BJ (cell line): ENCODE measurements around the gene LATS2. TPM values are rescaled to one million over a fixed set of nuclear protein-coding genes. Genes with fewer than 3 reads are reported as not detected.

Experiments
- CTCF ChIA-PET: fragments of 350-600 bp; formaldehyde crosslinking; extraction: SDS; loops from one replicate; lab custom pipeline; 2021; ENCODE audit warnings: antibody characterized with exemption, inconsistent platforms; lab: Yijun Ruan, JAX
- POLR2A ChIA-PET: fragments of 300-600 bp; sonication (Branson Sonifier 250); formaldehyde crosslinking; extraction: SDS; loops from one replicate; lab custom pipeline; 2021; ENCODE audit warnings: antibody characterized with exemption; lab: Charles Lee
- DNase-seq: peaks from one replicate; pipeline ENCODE4 v3.0.0-alpha.2; 2011; ENCODE audit warnings: low read depth
- H3K27me3 ChIP-seq: 2 replicates; pipeline ENCODE4 v1.6.0; 2011; ENCODE audit warnings: low read length; ENCODE audit not compliant: control insufficient read depth, insufficient read depth
- H3K36me3 ChIP-seq: 2 replicates; pipeline ENCODE4 v1.5.1; 2011; ENCODE audit warnings: low read length; ENCODE audit not compliant: control insufficient read depth, insufficient read depth
- H3K4me3 ChIP-seq: 2 replicates; pipeline ENCODE4 v1.5.1; 2011; ENCODE audit warnings: low read depth, mild to moderate bottlenecking, control low read depth, low read length
- polyA plus RNA-seq: library from polyadenylated mRNA; depleted of rRNA; stranded (reverse); fragments of >200 nt; gene quantifications from 2 replicates; pipeline ENCODE4 v1.2.3, GENCODE V29; 2011
- TF ChIP-seq, protein P1 (sequence below): IDR thresholded peaks from 2 replicates; pipeline ENCODE4 v1.5.1; 2011; ENCODE audit warnings: low read depth, mild to moderate bottlenecking, control low read depth, inconsistent platforms, low read length, moderate library complexity; ENCODE audit not compliant: insufficient read depth

LATS2 gene
- polyA plus RNA-seq, 1 experiment = 20.0 TPM

DNA sequence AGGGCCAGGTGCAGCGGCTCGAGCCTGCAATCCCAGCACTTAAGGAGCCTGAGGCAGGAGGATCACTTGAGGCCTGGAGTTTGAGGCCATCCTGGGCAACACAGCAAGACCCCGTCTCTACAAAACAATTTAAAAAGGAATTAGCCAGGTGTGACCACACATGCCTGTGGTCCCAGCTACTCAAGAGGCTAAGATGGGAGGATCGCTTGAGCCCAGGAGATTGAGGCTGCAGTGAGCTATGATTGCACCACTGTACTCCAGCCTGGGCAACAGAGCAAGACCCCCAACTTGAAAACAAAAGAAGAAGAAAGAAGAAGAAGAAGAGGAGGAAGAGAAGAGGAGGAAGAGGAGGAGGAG lies 47.7 kb downstream of the LATS2 start:
- Histone ChIP-seq H3K36me3 (peaks cover 5% of the 10 kb centered on the region), H3K27me3 (no peaks in the 10 kb centered on the region), H3K4me3 (no peak overlapping the region)
- ChIA-PET POLR2A (no interaction called here), CTCF (interaction anchor here (1.4 kb wide), 1 partner anchor 30 kb away, joined by 4 read pairs; no protein-coding TSS in a partner anchor)
- TF ChIP-seq, protein P1, sequence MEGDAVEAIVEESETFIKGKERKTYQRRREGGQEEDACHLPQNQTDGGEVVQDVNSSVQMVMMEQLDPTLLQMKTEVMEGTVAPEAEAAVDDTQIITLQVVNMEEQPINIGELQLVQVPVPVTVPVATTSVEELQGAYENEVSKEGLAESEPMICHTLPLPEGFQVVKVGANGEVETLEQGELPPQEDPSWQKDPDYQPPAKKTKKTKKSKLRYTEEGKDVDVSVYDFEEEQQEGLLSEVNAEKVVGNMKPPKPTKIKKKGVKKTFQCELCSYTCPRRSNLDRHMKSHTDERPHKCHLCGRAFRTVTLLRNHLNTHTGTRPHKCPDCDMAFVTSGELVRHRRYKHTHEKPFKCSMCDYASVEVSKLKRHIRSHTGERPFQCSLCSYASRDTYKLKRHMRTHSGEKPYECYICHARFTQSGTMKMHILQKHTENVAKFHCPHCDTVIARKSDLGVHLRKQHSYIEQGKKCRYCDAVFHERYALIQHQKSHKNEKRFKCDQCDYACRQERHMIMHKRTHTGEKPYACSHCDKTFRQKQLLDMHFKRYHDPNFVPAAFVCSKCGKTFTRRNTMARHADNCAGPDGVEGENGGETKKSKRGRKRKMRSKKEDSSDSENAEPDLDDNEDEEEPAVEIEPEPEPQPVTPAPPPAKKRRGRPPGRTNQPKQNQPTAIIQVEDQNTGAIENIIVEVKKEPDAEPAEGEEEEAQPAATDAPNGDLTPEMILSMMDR = no peak
- DNase-seq = no peak

DNA sequence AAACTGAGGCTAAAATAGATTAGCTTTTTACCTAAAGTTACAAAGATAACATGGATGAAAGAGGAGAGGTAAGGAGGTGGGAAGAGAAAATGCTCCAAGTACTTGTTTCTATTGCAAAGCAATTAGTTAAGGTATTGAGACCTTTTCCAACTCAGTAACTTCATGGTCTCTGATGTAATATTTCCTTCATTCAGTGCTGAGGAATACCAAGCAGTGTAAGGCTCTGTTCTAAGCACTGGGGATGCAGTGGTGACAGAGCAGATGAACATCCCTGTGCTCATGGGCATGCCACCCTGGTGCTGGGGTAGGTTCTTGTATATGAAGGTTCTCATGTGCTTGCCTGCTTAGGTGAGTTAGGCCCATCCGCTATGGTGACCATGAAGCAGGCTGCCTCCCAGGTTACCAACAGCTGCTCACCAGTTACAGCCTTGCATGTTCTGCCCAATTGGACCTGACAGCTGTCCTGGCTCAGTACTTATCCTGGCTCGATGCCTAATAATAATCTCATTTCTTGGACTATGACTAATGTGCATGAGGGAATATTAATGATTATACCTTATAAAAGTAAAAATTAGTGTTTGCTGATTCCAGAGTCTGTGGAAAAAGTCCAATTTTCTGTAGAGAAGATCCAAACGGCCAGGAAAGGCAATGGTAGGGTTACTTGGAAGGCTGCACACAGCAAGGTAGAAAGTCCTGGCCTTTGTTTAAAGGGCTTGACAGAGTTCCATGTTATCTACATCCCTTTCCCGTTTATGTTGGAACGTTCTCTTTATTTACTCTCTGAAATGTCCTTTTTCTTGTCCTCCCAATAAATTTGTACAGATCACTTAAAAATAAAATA lies 48.3 kb downstream of the LATS2 start:
- Histone ChIP-seq H3K36me3 (peaks cover 3% of the 10 kb centered on the region), H3K27me3 (no peaks in the 10 kb centered on the region), H3K4me3 (no peak overlapping the region)
- TF ChIP-seq, protein P1 = no peak
- POLR2A ChIA-PET = no interaction called here
- CTCF ChIA-PET = interaction anchor here (1.4 kb wide), 1 partner anchor 31 kb away, joined by 4 read pairs; no protein-coding TSS in a partner anchor
- no peak for DNase-seq

DNA sequence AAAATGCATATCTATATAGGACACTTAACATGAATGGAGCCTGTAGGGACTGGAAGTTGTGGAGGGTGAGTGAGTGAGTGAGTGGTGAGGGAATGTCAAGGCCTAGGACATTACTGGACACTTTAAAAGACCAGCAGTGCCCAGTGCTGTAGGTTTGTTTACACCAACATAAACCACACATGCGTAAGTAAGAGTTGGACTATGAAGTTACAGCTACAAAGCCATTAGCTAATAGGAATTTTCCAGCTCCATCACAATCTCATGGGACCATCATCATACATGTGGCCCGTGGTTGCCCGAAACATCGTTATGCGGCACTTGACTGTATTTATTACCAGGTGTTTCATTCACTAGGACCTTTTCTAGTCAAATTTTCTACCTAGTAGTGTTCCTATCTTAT lies 49.2 kb downstream of the LATS2 start:
- Histone ChIP-seq H3K36me3 (peaks cover 5% of the 10 kb centered on the region), H3K4me3 (no peak overlapping the region), H3K27me3 (no peaks in the 10 kb centered on the region)
- TF ChIP-seq, protein P1 = no peak
- ChIA-PET CTCF (interaction anchor here (1.4 kb wide), 1 partner anchor 32 kb away, joined by 4 read pairs; no protein-coding TSS in a partner anchor), POLR2A (no interaction called here)
- DNase-seq = no peak

DNA sequence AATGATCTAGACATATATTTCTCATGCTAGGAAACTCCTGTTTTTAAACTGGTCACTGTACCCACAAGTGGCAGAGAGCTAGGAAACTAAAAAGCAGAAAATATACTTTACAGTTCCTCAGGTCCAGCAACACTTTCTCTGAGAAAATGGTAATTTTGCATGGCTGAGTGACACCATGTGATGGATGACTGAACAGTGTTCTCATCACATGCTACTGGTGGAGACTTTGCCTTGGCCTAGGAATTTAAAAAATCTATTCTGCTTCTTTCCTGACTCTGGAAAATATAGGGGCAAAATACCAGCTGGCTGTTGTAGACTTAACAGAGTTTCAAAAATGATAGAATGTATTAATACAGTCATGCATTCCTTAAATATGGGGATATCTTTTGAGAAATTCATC lies 50.0 kb downstream of the LATS2 start:
- POLR2A ChIA-PET = no interaction called here
- CTCF ChIA-PET = no interaction called here
- Histone ChIP-seq H3K36me3 (peaks cover 5% of the 10 kb centered on the region), H3K27me3 (no peaks in the 10 kb centered on the region), H3K4me3 (no peak overlapping the region)
- no peak for DNase-seq
- TF ChIP-seq, protein P1 = no peak

DNA sequence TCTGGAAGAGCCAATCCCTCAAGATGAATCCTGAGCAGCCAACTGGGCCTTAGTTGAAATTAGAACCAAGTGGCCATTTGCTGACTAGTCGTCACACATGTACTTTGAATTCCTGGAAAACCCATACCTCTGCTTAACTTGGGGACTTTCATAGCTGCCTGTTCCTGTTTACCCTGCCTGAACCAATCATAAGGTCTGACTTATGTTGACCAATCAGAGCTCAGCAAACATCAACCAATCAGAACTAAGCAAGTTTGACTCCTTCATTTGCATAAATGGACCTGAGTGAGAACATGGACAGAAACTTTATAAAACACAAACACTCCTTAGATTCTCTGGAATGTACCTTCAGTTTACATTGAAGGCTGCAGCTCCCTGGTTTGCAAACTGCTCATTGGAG lies 50.8 kb downstream of the LATS2 start:
- Histone ChIP-seq H3K27me3 (no peaks in the 10 kb centered on the region), H3K4me3 (no peak overlapping the region), H3K36me3 (peaks cover 5% of the 10 kb centered on the region)
- no peak for DNase-seq
- POLR2A ChIA-PET = no interaction called here
- TF ChIP-seq, protein P1 = no peak
- CTCF ChIA-PET = no interaction called here
